GM12872 (cell line): ENCODE results near the gene EIF4G3.
A peak's percentile ranks its signal among the peaks of the same experiment; 100 is the strongest.

ENCODE experiments used
- TF ChIP-seq, protein P1 (sequence below): IDR thresholded peaks from 3 replicates; pipeline ENCODE4 v1.5.1; 2011; ENCODE audit warnings: low read depth, mild to moderate bottlenecking, low read length, moderate library complexity; ENCODE audit not compliant: insufficient read depth

EIF4G3 gene

DNA sequence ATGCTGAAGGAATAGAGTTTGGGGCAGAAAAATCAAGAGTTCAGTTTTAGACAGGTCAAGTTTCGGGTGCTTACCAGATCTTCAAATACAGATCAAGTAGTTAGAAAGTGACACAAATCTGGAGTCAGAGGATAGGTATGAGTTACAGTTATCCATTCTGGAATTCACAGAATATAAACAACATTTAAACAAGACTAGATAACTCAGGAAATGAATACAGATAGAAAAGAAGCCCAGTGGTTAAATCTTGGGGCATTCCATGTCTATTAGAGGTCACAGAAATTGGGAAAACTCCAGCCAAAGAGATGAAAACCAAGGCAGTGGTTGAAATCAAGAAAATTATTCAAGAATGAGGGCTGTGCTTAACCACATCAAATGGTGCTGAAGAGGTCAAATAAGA, 202.6 kb downstream of the EIF4G3 start:
- TF ChIP-seq, protein P1, sequence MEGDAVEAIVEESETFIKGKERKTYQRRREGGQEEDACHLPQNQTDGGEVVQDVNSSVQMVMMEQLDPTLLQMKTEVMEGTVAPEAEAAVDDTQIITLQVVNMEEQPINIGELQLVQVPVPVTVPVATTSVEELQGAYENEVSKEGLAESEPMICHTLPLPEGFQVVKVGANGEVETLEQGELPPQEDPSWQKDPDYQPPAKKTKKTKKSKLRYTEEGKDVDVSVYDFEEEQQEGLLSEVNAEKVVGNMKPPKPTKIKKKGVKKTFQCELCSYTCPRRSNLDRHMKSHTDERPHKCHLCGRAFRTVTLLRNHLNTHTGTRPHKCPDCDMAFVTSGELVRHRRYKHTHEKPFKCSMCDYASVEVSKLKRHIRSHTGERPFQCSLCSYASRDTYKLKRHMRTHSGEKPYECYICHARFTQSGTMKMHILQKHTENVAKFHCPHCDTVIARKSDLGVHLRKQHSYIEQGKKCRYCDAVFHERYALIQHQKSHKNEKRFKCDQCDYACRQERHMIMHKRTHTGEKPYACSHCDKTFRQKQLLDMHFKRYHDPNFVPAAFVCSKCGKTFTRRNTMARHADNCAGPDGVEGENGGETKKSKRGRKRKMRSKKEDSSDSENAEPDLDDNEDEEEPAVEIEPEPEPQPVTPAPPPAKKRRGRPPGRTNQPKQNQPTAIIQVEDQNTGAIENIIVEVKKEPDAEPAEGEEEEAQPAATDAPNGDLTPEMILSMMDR = no peak

DNA sequence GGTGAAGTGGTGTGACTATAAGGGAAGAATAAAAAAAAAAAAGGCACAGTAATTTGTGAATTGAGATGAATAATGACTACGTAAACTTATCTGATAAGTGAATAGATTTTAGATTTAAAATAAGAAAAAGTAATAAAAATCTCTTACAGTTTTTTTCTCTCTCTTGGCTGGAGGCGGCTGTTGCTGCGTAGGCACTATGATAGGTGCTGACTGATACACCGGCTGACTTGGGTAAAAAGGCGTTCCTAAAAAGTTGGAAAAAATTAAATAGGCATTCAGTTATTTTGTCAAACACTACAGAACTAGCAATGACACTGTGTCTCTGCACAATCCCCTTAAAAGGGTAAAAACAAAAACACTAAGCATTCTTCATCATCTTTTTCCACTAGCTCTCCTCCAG, 203.8 kb downstream of the EIF4G3 start:
- TF ChIP-seq, protein P1 = no peak

DNA sequence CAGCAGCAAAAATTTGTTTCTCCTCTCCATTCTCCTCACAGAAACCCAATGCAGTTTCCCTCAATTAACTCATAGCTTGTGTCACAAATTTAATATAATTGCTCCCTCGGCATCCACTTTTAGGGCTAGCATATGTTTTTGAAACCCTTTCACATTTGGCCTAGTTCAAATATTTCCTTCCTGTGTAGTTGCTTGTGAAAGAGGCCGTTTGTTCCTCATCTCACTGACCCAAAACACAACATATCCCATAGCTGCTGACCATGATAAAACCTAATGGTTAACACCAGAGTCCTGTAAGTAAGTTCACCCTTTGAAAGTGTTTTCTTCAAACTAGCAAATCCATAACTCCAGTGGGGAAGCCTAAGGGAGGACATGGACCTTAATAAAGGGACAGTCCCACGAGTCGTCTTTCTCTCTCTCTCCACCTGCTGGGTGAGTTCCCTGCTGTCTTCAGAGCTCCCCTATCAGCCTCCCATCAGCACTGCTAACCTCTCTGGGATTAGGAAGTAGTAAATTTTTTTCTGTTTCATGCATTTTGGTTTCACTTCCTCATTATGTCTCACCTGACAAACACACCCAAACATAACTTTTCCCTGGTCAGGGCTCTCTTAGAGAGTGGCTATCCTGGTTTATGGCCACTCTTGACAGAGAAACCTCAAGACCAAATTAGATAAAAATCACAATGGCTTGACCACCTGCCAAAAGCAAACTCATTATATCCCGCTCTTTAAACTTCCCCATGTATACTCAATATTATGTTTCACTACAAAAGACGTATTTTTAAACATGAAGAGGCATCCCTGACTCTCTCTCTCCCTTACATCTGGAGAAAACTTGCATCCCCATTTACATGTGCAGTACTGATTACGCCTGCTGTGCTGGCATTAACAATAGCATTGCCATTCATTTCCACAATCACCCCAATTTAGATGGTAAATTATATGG, 211.9 kb downstream of the EIF4G3 start:
- TF ChIP-seq, protein P1 = peak; percentile 32; the same call in 2 of the 3 replicates

DNA sequence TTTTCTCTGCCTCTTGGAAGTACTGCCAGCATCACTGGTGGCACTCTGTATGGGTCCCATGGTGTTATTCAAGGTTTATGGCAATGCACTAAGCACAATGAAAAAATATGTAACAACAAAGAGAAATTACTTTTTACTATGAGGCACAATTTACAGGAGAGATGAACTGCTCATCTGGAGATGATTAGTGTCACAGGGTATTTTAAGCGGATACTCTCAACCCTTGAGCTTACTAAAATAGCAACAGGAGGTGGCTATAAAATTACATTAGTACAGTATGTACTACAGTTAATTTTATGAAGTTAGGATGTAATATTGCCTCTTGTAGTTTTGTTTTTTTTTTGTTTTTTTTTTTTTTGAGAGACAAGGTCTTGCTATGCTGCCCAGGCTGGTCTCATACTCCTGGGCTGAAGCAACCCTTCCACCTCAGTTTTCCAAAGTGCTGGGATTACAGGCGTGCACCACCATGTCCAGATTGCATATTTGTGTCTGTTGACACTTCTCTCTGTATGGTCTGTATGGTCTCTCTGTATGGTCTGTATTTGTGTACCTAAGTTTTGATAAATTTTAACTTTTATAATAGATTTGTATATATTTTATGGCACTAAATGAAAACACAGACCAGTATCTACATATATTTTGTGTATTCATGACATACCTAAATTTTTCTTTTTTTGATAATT, 214.0 kb downstream of the EIF4G3 start:
- TF ChIP-seq, protein P1 = no peak

DNA sequence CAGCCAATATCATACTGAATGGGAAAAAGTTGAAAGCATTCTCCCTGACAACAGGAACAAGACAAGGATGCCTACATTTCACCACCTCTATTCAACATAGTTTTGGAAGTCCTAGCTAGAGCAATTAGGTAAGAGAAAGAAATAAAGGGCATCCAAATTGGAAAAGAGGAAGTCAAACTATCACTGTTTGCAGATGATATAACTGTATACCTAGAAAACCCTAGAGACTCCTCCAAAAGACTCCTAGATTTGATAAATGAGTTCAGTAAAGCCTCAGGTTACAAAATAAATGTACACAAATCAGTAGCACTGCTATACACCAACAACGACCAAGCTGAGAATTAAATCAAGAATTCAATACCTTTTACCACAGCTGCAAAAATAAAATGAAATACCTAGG, 218.3 kb downstream of the EIF4G3 start:
- TF ChIP-seq, protein P1 = no peak

DNA sequence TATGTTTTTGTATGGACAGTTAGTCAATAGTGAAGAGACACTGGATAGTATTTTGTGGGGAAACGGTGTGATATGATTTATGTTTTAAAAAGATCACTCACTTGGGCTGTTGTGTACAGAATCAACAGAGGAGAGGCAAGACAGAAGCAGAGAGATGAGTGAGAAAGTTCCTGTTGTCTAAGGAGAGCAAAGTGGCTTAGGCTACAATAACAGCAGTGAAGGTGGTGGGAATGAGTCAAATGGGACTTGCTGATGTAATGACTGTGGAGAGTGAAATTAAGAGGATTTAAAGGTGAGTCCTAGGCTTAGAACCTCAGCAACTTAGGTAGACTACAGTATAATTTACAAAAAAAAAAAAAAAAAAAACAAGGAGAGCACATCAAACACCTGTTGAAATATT, 220.4 kb downstream of the EIF4G3 start:
- TF ChIP-seq, protein P1 = no peak

DNA sequence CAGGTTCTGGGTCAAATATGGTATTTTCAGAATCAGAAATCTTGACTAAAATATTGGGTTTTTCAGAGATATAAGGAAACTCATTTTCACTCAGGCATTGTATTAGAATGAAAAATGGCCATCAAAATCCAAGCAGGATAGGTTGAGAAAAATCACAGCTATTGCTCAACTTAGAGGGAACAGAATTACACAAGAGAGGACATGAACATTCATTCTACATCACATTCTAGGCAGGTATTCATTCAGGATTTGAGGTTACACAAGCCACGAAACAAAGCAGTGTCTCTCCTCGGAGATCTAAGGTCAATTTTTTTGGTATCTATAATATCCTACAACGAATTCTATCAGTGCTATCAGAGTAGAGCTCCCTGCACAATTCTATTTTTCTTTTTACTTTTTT, 226.0 kb downstream of the EIF4G3 start:
- TF ChIP-seq, protein P1 = no peak
